NCI-H82 treated with DMSO at 0.1 percent for 48 hours (cell line): Measurements from ENCODE around the gene FREM2.
A peak's percentile ranks its signal among the peaks of the same experiment; 100 is the strongest.

ENCODE experiments used
- DNase-seq: peaks from one replicate; lab custom pipeline; 2025; ENCODE audit not compliant: unreplicated experiment; lab: John Stamatoyannopoulos, UW

Gene FREM2

DNA sequence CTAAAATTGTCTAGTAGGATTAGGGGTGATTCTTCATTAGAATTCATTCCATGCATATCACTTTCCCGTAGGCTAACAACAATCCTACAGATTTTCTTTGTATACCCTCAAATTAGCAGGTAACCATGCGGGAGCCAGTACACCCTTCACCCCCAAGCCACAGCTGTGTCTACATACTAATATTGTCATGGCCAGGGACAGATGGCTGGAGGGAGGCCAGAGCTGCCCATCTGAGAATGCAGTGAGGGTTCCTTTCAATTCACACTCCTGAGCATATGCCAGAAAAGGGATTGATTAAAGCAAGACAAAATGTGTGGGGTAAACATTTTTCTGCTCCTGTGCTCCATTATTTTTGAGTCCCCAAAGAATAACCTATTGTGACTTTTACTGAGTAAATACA, 68.9 kb downstream of the FREM2 start:
- DNase-seq: no peak

DNA sequence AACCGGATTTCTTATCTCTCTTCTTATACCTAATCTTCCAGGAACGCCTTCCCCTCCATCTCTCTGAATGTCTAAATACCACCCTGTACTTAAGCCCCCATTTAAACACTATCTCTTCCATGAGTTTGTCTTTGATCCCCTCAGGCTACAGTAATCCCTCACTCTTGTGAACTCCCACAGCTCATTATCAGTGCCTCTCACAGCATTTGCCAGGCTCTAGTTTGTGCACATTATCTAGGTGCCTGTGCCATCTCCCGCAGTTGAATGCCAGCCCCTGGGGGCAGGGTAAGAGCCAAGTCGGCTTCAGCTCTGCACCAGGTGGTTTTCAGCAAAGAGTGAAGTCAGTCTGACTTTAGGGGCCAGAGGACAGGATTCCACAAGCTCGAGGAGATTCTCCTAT, 71.4 kb downstream of the FREM2 start:
- peak; percentile 67 for DNase-seq

DNA sequence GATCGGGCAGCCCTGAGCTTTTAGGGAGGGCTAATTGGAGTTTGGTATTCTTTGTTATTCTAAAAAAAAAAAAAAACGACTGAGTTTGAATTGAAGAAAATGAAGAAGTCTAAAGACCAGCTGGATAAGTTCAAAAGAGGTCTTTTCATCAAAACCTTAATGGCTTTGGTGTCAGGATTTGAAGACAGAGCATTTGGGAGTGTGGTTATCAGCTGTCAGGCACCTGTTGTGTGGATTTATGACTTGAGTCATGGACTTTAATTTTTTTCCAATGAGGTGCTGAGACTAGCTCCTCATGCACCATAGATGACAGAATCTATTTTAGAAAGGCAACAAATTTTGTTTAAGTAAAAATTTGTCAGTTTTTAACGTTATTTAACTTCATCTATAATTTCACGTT, 72.5 kb downstream of the FREM2 start:
- no peak for DNase-seq

DNA sequence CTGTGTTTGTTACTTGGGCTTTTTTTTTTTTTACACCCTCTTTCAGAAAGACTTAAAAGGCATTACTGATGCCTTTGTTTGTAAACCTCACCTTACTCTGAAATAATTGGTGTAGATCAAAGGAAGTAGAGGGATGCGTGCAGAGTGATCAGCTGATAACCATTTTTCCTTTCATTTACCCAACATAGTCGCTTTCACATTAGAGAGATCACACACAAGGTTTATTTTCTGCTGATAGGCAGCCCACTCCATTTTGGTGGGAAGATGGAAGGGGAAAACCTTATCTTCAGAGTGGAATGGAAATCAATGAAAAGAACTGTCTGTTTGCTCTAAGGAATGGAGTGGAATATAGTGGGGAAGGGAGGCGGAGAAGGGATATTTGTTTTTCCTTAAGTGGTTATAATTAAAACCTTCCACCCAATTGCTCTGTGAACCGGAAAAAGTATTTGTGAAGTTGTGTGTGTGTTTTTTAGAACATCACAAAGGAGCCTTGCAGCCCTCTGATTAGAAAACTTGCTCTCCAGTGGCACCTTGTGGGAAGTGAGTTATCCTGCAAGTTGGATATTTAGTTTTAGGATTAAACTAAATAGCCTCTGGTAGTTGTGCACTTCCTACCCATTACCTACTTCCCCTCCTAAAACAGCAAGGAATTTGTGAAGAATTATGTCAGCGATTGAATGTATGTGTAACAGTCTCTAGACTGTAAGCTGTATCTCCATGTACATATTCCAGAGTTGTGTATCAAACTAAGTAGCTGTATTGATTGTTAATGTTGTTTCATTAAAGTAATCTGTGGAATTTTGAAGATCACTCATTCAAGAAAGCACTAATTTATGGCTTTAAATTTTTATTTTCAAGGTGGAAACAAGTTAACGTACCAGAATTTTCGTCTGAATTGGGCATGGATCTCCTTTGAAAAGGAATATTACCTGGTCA, 76.8 kb downstream of the FREM2 start:
- DNase-seq: no peak

DNA sequence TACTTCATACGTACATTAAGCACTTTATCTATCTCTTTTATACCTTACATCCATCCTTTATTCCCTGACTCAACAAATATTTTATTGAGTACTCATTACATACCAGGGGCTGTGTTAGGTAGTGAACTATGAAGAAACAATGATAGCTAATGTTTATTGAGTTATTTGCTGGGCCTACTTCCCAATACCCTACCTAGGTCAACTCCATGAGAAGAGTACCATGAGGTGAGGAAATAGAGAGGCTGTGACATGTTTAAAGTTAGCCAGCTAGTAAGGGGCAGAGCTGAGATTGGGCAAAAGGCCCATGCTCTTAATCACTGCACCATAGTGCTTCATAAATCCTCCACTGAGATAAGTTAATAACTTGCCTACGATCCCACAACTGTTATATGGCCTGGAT, 79.9 kb downstream of the FREM2 start:
- DNase-seq: no peak

DNA sequence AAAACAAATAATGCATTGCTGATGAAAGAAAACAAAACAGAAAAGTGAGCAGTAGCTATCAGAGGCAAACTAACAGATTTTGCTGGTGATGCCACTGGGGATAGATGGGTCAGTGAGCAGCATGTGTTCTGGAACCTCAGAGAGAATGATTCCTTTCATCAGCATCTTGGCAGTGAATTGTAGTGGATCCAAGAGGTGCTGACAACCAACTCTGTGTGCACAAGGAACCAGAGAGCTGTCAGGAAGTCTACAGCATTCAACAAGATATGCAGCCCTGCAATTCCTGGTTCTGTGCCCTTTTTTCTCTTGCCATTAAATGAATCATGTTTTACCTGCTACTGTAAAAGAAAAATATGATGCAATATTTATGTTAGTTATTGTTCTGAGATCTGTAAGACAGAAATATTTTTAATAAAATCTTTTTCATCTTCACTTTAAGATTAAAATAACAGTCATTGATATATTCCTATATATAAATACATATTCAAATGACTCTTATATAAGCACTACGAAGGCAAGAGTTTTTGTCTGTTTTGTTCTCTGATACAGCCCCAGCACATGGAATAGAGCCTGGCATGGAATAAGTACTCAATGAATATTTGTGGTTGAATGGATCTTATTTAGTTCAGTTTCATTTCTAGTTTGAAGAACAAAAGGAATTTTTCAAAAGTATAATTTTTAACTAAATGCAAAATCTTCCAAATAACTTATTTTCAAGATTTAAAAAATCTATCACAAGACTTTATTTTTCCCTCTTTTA, 80.8 kb downstream of the FREM2 start:
- no peak for DNase-seq

DNA sequence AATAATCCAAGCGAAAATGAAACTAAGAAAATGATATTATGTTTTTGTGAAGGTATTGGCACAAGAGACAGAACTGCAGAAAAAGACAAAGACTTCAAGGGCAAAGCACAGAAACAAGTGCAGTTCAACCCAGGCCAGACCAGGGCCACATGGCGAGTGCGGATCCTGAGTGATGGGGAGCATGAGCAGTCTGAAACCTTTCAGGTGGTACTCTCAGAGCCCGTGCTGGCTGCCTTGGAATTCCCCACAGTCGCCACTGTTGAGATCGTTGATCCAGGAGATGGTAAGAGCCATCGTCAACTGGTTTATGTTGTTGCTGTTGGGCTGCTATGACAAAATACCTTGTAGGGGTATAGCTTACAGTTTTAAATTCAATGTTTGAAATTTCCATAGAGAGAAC, 82.6 kb downstream of the FREM2 start:
- DNase-seq: no peak

DNA sequence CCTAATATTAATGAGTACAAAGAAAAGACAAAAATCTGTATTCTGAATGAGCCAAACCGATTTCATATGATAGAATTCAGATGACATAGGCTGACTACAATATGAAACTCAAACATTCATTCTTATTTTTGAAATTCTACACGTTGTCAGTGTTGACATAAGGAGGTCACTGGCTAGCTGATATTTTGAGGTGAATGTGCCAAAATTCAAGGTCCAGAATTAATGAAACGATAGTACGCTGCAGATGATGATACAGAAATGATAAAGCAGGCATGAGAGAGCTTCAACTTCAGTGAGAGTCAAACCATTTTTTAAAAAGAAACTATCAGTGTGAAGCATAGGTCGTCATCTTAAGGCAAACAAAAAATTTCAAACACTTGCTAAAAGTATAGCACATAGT, 88.2 kb downstream of the FREM2 start:
- DNase-seq: no peak

DNA sequence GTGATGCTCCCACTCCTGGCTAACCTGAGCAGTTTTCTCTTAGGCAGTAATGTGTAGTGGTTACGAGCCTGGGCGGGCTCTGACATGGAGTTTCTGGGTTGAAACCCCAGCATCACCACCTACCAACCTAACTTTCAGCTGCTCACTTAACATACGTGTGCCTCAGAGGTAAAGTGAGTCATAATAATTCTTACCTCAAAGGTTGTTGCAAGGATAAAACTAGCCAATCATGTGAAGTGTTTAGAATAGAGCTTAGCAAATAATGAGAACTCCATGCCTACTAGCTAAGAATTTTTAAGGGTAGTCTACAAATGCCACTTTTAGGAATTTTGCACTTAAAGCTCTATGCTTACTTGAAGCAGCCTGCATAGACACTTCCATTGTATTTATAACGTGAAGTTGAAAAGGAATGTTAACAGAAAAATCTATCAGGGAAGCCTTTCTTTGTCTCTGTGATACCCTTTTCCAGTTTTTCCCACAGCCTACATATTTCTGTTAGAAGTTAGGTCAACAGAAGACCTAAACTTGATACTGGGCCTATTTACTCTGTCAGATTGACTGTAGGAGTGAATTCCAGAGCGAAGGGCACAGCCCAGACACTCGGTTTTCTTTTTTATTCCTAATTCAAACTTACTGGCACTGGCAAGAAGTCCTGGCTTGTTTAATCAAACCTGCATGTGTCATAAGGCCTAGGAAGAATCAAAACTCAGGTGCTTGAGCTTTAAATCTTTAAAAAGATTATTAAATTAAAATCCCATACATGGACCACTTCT, 90.7 kb downstream of the FREM2 start:
- DNase-seq: no peak

DNA sequence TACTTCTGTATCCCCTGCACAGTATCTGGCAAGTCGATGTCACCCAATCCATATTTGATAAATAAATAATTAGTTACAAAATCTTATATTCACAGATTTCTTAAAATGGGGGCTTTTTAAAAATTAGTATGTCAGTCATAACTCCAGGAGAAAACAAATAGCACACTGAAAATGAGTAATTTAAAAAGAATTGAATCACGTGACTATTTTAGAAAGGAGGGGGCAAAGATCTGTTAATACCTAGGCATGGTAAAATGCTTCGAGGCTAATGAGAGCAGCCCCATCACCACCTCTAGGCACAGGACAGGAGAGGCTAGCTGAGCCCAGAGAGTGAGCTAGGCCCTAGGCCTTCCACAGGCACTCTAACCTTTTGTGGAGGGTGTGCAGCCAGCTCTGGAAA, 94.7 kb downstream of the FREM2 start:
- no peak for DNase-seq

DNA sequence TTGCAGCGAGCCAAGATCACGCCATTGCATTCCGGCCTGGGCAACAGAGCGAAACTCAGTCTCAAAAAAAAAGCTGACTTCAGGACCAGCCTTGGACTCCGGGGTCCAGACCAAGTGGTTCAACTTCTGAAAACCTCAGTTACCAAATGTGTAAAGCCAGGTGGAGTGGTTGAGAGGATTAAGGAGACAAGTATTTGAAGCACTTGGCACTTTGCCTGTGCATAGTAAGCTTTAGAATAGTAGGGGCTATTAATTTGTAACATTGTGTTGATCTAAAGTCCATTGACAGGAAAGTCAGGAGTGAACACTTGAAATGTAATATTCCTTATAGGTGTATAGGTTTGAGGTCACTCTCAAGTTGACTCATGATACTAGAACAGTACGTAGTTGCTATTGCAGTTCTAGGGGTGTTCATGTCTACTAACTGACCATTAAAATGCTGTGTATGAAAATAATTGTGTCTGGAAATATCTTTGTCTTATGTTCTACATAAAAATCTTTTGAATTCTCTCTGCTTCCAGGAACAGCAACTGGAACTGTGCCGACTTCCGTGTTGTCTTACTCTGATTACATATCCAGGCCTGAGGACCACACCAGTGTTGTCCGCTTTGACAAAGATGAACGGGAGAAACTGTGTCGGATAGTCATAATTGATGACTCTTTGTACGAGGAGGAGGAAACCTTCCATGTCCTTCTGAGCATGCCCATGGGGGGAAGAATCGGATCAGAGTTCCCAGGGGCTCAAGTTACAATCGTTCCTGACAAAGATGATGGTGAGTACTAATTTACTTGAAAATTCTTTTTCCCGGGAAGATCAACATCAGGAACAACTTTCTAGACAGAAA, 97.4 kb downstream of the FREM2 start:
- no peak for DNase-seq

DNA sequence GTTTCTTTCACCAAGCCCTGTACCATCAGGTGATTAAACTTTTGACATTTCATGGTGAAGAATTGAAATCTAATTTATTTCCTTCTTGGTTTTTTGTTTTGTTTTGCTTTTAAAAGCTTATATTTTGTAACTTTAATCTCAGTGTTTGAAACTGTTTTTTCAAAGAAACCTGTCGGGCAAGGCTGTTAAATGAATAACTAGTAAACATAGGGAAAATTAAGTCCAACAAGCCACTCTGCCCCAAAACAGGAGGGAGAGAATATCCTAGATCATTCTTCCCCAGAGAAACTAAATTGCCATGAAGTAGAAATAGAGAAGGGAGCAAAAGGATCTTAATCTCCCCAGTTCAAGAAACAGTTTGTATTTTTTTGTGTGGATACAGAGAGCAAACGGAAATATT, 98.2 kb downstream of the FREM2 start:
- no peak for DNase-seq

DNA sequence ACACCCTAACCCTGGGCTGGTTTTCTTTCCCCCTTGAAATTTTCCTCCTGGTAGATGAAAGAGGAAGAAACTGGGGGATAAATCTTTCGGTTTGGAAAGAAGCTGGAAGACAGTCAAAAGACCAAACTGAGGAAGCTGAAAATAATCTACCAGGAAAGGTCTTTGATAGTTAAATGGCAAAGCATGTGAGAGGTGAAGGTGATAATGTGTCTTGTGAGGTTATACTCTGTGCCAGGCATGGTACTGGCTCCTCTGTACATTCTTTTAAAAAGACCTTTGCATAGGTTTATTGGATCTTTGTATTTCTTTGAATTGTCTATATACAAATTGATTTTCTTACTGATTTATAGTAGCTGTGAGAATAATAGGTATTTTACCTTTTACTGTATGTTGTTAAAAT, 98.6 kb downstream of the FREM2 start:
- DNase-seq: no peak

DNA sequence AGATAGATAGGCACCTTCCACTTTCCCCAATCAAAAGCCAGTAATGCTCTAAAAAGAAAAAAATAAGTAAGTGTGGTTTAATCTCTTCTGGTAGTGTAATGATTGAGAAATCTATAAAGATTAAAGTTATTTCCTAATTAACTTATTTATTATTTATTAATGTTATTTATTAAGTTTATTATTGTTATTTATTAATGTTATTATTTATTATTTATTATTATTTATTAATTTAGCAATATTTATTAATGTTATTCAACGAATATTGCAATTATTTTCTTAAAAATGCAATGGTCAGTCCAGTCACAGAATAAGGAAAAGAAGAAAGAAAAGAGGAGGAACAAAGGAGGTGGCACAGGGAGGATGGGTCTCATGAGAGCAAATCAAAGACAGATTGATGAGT, 100.7 kb downstream of the FREM2 start:
- DNase-seq: no peak

DNA sequence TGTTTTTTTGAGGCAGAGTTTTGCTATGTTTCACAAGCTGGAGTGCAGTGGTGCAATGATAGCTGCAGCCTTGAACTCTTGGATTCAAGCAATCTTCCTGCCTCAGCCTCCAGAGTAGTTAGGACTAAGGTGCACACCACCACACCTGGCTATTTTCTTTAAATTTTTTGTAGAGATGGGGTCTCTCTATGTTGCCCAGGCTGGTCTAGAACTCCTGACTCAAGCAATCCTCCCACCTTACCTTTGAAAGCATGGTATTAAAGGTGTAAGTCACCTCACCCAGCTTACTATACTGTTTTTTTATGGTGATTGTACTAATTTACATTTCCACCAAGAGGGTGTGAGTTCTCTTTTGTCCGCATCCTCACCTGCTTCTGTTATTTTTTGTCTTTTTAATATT, 110.0 kb downstream of the FREM2 start:
- no peak for DNase-seq

DNA sequence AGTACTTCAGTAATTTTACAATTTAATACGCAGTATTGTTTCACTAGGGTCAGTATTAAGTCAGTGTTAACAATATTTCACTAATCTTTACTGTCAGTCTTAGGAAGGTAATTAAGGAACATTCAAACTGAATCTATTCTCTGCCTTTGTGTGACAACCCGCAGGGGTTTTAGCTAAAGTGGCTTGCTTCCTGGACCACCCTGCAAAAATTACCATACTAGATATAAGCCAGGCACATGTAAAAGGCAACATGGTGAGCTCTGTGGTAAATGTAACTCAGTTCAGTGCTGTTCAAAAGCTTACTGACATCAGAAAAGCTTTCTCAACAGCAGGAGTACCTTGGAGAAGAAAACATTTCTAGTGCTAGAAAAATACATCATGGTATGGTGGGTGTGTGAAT, 116.7 kb downstream of the FREM2 start:
- DNase-seq: no peak

DNA sequence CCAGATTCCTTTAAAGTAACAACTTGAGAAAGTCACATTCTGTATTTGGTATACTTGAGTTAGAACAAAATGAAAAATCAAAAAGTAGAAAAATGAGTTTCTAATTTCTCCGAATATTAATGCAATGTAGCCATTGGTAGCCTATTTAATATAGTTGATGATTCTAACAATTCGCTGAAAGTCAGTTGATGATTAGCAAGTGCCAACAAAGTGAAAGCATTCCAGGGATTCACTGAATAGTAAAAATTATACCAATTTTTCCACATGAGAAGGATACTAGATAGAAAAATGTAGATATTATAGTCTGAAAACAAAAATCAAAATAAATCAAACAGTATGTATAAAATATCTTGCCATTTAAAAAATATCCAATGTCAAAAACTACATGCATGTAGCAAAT, 117.2 kb downstream of the FREM2 start:
- DNase-seq: no peak

DNA sequence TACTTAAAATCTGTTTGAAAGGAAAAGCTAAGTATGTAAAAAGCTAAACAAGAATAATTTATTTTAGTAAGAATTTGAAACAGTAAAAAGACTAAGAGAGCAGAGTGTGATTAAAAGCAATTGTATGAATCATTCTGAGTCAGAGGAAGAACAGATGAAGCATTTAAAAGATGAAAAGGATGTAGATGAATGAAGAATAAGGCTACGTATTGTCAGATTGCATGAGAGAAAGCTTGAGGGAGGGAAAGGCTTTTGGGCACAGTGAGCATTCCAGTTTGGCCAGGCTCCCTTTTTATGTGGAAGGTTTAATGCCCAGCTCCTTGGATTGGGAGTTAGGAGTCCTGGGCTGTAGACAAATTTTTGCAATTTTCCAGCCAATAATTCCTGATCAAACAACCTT, 117.7 kb downstream of the FREM2 start:
- DNase-seq: no peak

DNA sequence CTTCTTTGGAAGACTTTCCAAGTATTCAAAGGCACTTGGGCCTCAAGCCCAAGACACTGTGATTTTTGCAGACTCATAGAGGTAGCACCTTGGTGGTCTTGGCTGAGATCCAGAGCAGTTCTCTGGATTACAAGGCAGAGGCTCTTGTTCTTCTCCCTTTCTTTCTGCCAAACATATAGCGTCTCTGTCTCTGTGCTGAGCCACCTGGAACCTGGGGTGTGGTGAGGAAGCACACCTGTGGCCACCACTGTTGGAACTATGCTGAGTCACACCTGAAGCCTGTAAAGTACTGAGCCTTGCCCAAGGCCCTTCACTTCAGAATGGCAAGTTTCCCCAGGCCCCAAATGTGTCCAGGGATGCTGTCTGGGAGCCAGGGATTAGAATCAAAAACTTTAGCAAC, 127.5 kb downstream of the FREM2 start:
- no peak for DNase-seq

DNA sequence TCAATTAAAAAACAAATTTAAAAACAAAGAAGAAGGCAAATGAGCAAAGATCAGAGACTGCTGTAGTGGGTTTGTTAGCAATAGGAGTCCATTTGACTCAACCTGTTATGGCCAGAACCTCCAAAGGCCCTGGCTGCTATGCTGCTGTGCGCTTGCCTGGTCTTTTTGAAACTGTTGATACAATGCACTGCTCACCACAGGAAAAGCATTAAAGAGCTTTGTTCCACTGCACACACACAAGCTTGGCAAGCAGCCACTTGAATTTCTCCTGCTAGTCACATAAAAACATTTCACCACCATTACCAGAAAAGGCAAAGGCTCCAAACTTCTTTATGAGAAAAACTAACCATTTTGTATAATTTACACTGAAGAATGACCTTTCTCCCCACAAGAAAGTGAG, 132.2 kb downstream of the FREM2 start:
- DNase-seq: no peak

DNA sequence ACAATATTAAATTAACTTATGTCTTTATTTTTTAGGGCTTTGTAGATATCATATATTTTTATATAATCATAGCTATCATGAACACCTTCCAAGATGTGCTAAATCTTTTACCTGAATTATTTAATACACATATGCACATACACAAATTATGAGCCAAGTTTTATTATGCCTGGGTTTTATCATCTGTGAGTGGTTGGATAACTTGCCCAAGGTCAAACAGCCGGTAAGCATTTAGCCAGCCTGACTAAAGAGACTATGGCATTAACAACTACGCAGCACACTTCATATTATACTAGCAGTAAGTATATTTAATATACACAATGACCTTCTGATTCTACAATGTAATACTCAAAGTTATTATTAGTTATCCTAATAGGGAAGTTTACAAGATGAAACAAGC, 132.7 kb downstream of the FREM2 start:
- no peak for DNase-seq
